GM18498 (cell line): ENCODE measurements around the gene RBM45.

Experiments
- ATAC-seq: cut with Tn5 transposase; IDR thresholded peaks from one replicate; pipeline ENCODE4 v1.9.1; 2021; ENCODE audit warnings: mild to moderate bottlenecking, moderate library complexity; ENCODE audit not compliant: unreplicated experiment

The RBM45 gene

GRCh38 chr2:178155524-178155923, 43.3 kb downstream of the RBM45 start:
- no peak for ATAC-seq

- no peak for ATAC-seq
These were observed 45.3 kb downstream of the RBM45 start for GRCh38 chr2:178157574-178157973.

GRCh38 chr2:178159966-178160365, 47.7 kb downstream of the RBM45 start:
- no peak for ATAC-seq

- ATAC-seq: no peak
These were observed 48.4 kb downstream of the RBM45 start for GRCh38 chr2:178160601-178161000.

GRCh38 chr2:178163395-178163794, 51.2 kb downstream of the RBM45 start:
- ATAC-seq: no peak

- ATAC-seq: no peak
These were observed 51.7 kb downstream of the RBM45 start for GRCh38 chr2:178163911-178164310.

- ATAC-seq: no peak
These were observed 61.4 kb downstream of the RBM45 start for GRCh38 chr2:178173657-178174056.

GRCh38 chr2:178177066-178177679, 64.9 kb downstream of the RBM45 start:
- no peak for ATAC-seq
